ENCODE results near the gene CPD. TPM values are rescaled to one million over a fixed set of nuclear protein-coding genes. Genes with fewer than 3 reads are reported as not detected.

The CPD gene
- total and polyA plus RNA-seq, 9 of the 15 experiments (the other 6 are each of a cell fraction or from before 2014, with no cell fraction given): 4.5 to 24.4 (median 20.4) TPM

GRCh38 chr17:30396129-30396528, 17.4 kb downstream of the CPD start (continued):
- no peak for TF ChIP-seq ZNF79 (CRISPR knock-in tag; IDR thresholded peaks at IDR 0.05; ENCODE audit: low read depth)
- no peak for TF ChIP-seq MCM2 (IDR thresholded peaks at IDR 0.05; ENCODE audit: low read depth)
- no peak for TF ChIP-seq SMAD4 (CRISPR knock-in tag; conservative IDR thresholded peaks at IDR 0.05)
- TF ChIP-seq C11orf30 (IDR thresholded peaks at IDR 0.05; ENCODE audit: low read depth): no peak
- TF ChIP-seq RUNX1 (IDR thresholded peaks at IDR 0.05; ENCODE audit: low read depth): no peak
- TF ChIP-seq AFF4 (CRISPR knock-in tag; IDR thresholded peaks at IDR 0.05): no peak
- TF ChIP-seq ZHX1 (conservative IDR thresholded peaks at IDR 0.05; ENCODE audit: low read length): no peak
